NB4 (cell line): ENCODE measurements around the gene CTPS1.

Experiments
- DNase-seq: peaks from one replicate; pipeline ENCODE4 v3.0.0; 2010; ENCODE audit warnings: low read depth
- H3K4me3 ChIP-seq: one replicate; pipeline ENCODE4 v1.5.1; 2011; ENCODE audit warnings: mild to moderate bottlenecking, low read depth, low read length, moderate library complexity
- CTCF ChIP-seq: IDR thresholded peaks from one replicate; pipeline ENCODE4 v1.5.1; 2012; ENCODE audit warnings: low read depth, low read length
- MAX ChIP-seq: IDR thresholded peaks from 2 replicates; pipeline ENCODE4 v1.6.1; 2011; ENCODE audit warnings: low read depth, low read length
- MYC ChIP-seq: IDR thresholded peaks from 2 replicates; pipeline ENCODE4 v1.6.1; 2011; ENCODE audit warnings: low read depth, low read length
- POLR2A ChIP-seq: IDR thresholded peaks from 2 replicates; pipeline ENCODE4 v1.6.1; 2011; ENCODE audit warnings: mild to moderate bottlenecking; ENCODE audit not compliant: insufficient read length; ENCODE audit errors: extremely low read depth

CTPS1 gene, protein sequence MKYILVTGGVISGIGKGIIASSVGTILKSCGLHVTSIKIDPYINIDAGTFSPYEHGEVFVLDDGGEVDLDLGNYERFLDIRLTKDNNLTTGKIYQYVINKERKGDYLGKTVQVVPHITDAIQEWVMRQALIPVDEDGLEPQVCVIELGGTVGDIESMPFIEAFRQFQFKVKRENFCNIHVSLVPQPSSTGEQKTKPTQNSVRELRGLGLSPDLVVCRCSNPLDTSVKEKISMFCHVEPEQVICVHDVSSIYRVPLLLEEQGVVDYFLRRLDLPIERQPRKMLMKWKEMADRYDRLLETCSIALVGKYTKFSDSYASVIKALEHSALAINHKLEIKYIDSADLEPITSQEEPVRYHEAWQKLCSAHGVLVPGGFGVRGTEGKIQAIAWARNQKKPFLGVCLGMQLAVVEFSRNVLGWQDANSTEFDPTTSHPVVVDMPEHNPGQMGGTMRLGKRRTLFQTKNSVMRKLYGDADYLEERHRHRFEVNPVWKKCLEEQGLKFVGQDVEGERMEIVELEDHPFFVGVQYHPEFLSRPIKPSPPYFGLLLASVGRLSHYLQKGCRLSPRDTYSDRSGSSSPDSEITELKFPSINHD

GRCh38 chr1:40979241-40980067, at the start of gene CTPS1:
Gene CTPS1, plus strand, starts transcription at chr1:40979696. Its CDS starts 3,595 bp downstream, at chr1:40983291.
- peak; percentile 94 for DNase-seq
- TF ChIP-seq MAX (peak; percentile 53), CTCF (peak; percentile 31), POLR2A (peak; percentile 72), MYC (peak; percentile 24; the same call in 1 of the 2 replicates)
- peak within 1 kb of the TSS; percentile 98 for H3K4me3 ChIP-seq

DNA sequence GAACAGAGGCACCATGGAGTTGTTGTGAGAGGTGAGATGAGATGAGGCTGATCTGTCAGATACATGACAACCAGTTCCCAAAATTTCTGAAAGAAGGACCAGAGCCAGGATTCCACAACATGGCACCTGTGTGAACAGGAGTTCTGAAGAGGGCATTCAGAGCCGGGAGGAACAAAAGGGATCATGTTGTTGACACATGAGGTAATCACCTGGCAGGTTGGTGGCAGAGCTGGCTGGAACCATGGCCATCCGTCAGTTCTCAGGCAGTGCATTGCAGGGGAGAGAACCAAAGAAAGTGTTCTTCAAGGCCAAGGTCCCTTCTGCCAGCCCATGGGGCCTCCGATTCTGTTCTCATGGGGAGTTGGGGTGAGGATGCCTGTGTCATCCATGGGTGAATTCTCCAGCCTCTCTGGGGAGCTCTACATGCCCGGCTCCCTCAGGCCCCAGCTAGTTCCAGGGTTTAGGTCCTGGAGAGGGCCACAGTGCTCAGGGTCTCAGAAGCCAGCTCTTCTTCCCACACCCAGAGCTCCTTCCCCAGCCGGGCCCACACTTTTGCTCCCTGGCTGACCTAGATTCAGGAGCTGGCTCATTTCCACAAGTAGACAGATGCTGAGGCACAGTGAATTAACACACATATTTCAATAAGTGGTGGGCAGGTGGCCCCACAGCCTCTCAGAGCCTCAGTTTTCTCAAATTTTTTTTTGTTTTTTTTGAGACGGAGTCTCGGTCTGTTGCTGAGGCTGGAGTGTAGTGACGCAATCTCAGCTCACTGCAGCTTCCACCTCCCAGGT, 49.1 kb upstream of the CTPS1 start:
- TF ChIP-seq MAX, result no peak
- no peak for TF ChIP-seq MYC
- no peak for TF ChIP-seq CTCF
- no peak for TF ChIP-seq POLR2A
- H3K4me3 ChIP-seq, result no peak overlapping the region
- DNase-seq, result no peak

DNA sequence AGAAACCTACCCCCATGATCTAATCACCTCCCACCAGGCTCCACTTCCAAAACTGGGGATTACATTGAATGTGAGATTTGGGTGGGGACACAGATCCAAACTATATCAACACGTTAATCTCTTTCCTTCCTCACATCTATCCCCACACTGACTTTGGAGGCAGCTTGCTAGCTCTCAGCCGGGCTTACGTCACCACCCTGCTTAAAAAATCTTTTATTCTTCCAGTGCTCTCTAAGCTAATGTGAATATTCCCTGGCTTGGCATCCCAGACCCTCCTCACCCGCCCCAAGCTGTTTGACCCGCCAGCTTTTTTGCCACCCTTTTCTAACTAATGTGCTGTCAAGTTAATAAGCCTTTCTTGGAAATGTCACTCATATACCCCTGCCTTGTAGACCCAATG, 47.9 kb upstream of the CTPS1 start:
- no peak overlapping the region for H3K4me3 ChIP-seq
- DNase-seq, result no peak
- TF ChIP-seq MAX (no peak), CTCF (no peak), MYC (no peak), POLR2A (no peak)

- no peak overlapping the region for H3K4me3 ChIP-seq
- TF ChIP-seq MAX, result no peak
- no peak for TF ChIP-seq POLR2A
- DNase-seq, result no peak
These were observed 47.5 kb upstream of the CTPS1 start for GRCh38 chr1:40932006-40932405.

- TF ChIP-seq MYC, result no peak
- peak; percentile 68 for DNase-seq
- no peak overlapping the region for H3K4me3 ChIP-seq
These were observed 42.6 kb upstream of the CTPS1 start for GRCh38 chr1:40936931-40937339.

DNA sequence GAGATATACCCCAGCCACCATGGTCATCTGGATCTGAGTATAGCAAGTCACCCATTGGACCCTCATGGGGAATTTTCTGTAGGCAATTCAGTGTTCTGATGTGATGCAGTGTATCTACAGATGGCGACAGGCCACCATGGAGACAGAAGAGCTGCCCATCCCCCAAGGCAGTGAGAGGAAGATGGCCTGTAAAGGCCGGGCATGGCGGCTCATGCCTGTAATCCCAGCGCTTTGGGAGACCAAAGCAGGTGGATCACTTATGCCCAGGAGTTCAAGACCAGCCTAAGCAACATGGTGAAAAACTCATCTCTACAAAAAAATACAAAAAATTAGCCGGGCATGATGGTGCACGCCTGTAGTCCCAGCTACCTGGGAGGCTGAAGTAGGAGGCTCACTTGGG, 41.1 kb upstream of the CTPS1 start:
- DNase-seq, result no peak
- no peak for TF ChIP-seq CTCF
- no peak for TF ChIP-seq MAX
- no peak for TF ChIP-seq POLR2A
- no peak for TF ChIP-seq MYC
- H3K4me3 ChIP-seq, result no peak overlapping the region
